Calu3 (cell line): ENCODE results near the gene PTPRN2. TPM values are rescaled to one million over a fixed set of nuclear protein-coding genes. Genes with fewer than 3 reads are reported as not detected.

Source experiments
- BruUV-seq: library from RNA; stranded (reverse); fragments of 400-500 nt; replicated peaks from 2 replicates; lab custom pipeline; 2021; lab: Mats Ljungman, UMichigan
- CTCF ChIA-PET: fragments of 300-600 bp; sonication (Branson Sonifier 250); formaldehyde crosslinking; loops from one replicate; lab custom pipeline; 2022; ENCODE audit warnings: antibody characterized with exemption; lab: Charles Lee
- DNase-seq: peaks from one replicate; pipeline ENCODE4 v3.0.0; 2022
- H3K27ac Mint-ChIP-seq: one replicate; pipeline ENCODE4 v1.8.0; 2022; ENCODE audit warnings: mixed read lengths; ENCODE audit not compliant: unreplicated experiment
- H3K27me3 Mint-ChIP-seq: one replicate; pipeline ENCODE4 v1.8.0; 2022; ENCODE audit warnings: mixed read lengths; ENCODE audit not compliant: unreplicated experiment
- H3K36me3 Mint-ChIP-seq: one replicate; pipeline ENCODE4 v1.8.0; 2022; ENCODE audit warnings: mild to moderate bottlenecking, moderate library complexity, mixed read lengths; ENCODE audit not compliant: insufficient read depth, unreplicated experiment
- H3K4me1 Mint-ChIP-seq: one replicate; pipeline ENCODE4 v1.8.0; 2022; ENCODE audit warnings: mild to moderate bottlenecking, low read depth, mixed read lengths; ENCODE audit not compliant: unreplicated experiment
- H3K4me3 Mint-ChIP-seq: one replicate; pipeline ENCODE4 v1.8.0; 2022; ENCODE audit warnings: mild to moderate bottlenecking, low read depth, moderate library complexity, mixed read lengths; ENCODE audit not compliant: unreplicated experiment
- H3K9me3 Mint-ChIP-seq: one replicate; pipeline ENCODE4 v1.8.0; 2022; ENCODE audit warnings: low read depth, mixed read lengths; ENCODE audit not compliant: unreplicated experiment
- CTCF ChIP-seq: fragments of 200-600 bp; IDR thresholded peaks from one replicate; pipeline ENCODE4 v1.8.0; 2022; ENCODE audit warnings: antibody characterized with exemption; ENCODE audit not compliant: unreplicated experiment
- intact Hi-C: fragments of 100-400 bp; cut with micrococcal nuclease; formaldehyde crosslinking; loops from one replicate; pipeline ENCODE4 v1.10.0; 2022; ENCODE audit not compliant: unreplicated experiment
- total RNA-seq: library from RNA; stranded (reverse); gene quantifications from 2 replicates; pipeline ENCODE4 v1.2.3, GENCODE V29; 2022

The PTPRN2 gene
- total RNA-seq, 1 experiment from 2014 or later: 2.0 TPM

GRCh38 chr7:157768198-157768597, 819.4 kb downstream of the PTPRN2 start:
- no peaks in the 10 kb centered on the region for H3K27me3 Mint-ChIP-seq
- H3K36me3 Mint-ChIP-seq: peaks cover 2% of the 10 kb centered on the region
- intact Hi-C loops: no loop called here
- TF ChIP-seq CTCF: no peak
- BruUV-seq: no TSS peak
- CTCF ChIA-PET: no interaction called here
- H3K4me1 Mint-ChIP-seq: no peaks in the 10 kb centered on the region
- no peak for DNase-seq
- H3K27ac Mint-ChIP-seq: no peak overlapping the region
- no peak overlapping the region for H3K4me3 Mint-ChIP-seq
- H3K9me3 Mint-ChIP-seq: peaks cover 28% of the 10 kb centered on the region

- intact Hi-C loops: no loop called here
- BruUV-seq: no TSS peak
- CTCF ChIA-PET: no interaction called here
- no peak for TF ChIP-seq CTCF
- DNase-seq: no peak
- H3K4me1 Mint-ChIP-seq: no peaks in the 10 kb centered on the region
- H3K4me3 Mint-ChIP-seq: no peak overlapping the region
- no peaks in the 10 kb centered on the region for H3K27me3 Mint-ChIP-seq
- peaks cover 5% of the 10 kb centered on the region for H3K36me3 Mint-ChIP-seq
- no peak overlapping the region for H3K27ac Mint-ChIP-seq
- H3K9me3 Mint-ChIP-seq: peaks cover 28% of the 10 kb centered on the region
These were observed 820.0 kb downstream of the PTPRN2 start for GRCh38 chr7:157767506-157768197.

GRCh38 chr7:157766098-157766497, 821.5 kb downstream of the PTPRN2 start:
- no peaks in the 10 kb centered on the region for H3K27me3 Mint-ChIP-seq
- DNase-seq: no peak
- no peaks in the 10 kb centered on the region for H3K4me1 Mint-ChIP-seq
- TF ChIP-seq CTCF: no peak
- intact Hi-C loops: no loop called here
- H3K36me3 Mint-ChIP-seq: peaks cover 5% of the 10 kb centered on the region
- H3K4me3 Mint-ChIP-seq: no peak overlapping the region
- BruUV-seq: no TSS peak
- H3K27ac Mint-ChIP-seq: peak overlapping the region; percentile 3
- CTCF ChIA-PET: no interaction called here
- peaks cover 20% of the 10 kb centered on the region for H3K9me3 Mint-ChIP-seq

- intact Hi-C loops: no loop called here
- no peaks in the 10 kb centered on the region for H3K27me3 Mint-ChIP-seq
- CTCF ChIA-PET: no interaction called here
- no peak overlapping the region for H3K4me3 Mint-ChIP-seq
- H3K9me3 Mint-ChIP-seq: peaks cover 20% of the 10 kb centered on the region
- H3K27ac Mint-ChIP-seq: no peak overlapping the region
- no TSS peak for BruUV-seq
- no peaks in the 10 kb centered on the region for H3K4me1 Mint-ChIP-seq
- peaks cover 5% of the 10 kb centered on the region for H3K36me3 Mint-ChIP-seq
- DNase-seq: no peak
- TF ChIP-seq CTCF: no peak
These were observed 822.6 kb downstream of the PTPRN2 start for GRCh38 chr7:157764946-157765537.
